Prostate gland (tissue), 2 donors: Measurements from ENCODE around the gene ATP5PO.

ENCODE experiments used
- CTCF ChIP-seq, 4 experiments: fragments of 200-600 bp in 2 of 4; fragments of 450-650 bp in 2 of 4; sonication (generic) in 2 of 4; IDR thresholded peaks; 1 replicate in 3 of 4; 2 replicates in 1 of 4; pipeline ENCODE4 v1.5.1; 2016 to 2019; ENCODE audit warnings: antibody characterized with exemption in 4 of 4, mild to moderate bottlenecking in 2 of 4, moderate library complexity in 2 of 4
- POLR2A ChIP-seq: fragments of 450-650 bp; IDR thresholded peaks from one replicate; pipeline ENCODE4 v1.6.1; 2016; ENCODE audit warnings: antibody characterized with exemption, mild to moderate bottlenecking
- POLR2AphosphoS5 ChIP-seq: sonication (generic); formaldehyde crosslinking; IDR thresholded peaks from one replicate; pipeline ENCODE4 v1.6.1; 2017; ENCODE audit warnings: antibody characterized with exemption

- TF ChIP-seq CTCF (IDR thresholded peaks at IDR 0.05) (no peak), POLR2A (no peak), POLR2AphosphoS5 (no peak)
Observed at GRCh38 chr21:33866826-33867225, 48.8 kb downstream of the ATP5PO start.
